Measurements from ENCODE around the gene MCHR1.

Gene MCHR1

DNA sequence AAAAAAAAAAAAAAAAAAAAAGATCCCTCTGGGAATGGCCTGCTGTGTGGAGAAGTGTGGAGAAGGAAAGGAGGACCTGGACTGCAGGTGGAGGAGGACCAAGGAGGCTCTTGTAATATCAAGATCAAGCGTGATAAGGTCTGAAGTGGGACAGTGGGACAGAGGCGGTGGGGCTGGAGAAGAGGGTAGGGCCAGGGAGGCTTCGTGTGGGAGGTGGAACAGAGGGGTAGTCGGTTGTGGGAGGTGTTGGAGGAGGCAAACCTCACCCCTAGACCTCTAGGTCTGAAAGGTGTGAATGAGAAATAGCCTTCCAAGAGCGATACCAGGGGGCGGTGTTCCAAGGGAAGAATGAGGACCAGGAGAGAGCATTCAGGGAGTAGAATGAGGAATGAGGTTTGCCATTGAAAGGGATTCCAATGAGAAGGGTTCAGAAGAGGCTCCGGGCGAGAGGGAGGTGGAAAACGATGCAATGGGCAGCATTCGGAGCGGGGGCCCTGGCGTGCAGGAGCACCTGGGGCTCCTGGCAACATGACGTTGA, 44.2 kb downstream of the MCHR1 start:
- DNase-seq, result no peak

DNA sequence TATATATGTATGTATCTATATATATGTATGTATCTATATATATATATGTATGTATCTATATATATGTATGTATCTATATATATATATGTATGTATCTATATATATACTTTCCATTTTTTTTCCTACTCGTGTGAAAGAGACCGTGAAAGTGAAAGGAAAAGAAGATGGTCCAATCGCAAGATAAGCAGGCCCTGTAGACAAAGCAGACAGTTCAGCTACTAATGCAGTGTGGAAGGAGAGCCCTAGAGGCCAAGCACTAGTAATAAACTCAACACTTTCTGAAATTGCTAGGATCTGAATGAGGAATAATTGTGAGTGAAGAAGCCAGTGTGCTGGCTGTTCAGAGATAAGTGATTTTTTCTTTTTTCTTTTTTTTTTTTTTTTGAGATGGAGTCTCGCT, 47.2 kb downstream of the MCHR1 start:
- no peak for DNase-seq

DNA sequence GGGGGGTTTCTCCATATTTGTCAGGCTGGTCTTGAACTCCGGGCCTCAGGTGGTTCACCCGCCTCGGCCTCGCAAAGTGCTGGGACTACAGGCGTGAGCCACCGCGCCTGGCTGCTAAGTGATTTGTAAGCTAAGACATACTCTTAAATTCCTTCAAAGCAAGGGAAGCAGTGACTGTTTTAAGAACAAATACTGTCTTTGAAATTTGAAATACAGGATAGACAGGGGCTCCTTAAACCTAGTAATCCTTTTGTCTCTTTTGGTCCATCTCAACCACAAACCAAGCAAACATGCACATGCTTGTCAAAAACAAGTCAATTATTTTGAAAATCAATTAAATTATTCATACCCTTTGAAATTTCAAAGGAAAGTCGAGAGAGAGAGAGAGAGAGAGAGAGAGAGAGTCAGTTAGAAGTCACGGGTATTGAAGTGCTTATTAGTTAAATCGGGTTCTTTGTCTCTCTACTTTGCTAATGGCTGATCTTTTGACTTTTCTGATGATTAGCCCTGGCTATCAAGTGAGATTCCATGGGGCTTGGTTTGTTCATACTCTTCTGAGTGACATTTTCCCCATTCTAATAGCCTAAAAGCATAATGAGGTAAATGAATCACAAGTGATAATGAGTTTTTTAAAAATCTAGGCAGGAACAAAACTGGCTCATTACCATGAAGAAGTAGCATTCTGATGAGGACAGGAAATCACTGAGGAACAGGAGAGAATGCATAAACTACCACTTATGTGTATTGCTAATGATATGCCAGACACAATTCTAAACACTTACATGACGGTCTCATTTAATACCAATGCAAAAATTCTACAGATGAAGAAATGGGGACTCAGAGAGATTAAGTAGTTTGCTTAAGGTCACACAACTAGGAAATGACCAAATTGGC, 48.0 kb downstream of the MCHR1 start:
- DNase-seq, result no peak

DNA sequence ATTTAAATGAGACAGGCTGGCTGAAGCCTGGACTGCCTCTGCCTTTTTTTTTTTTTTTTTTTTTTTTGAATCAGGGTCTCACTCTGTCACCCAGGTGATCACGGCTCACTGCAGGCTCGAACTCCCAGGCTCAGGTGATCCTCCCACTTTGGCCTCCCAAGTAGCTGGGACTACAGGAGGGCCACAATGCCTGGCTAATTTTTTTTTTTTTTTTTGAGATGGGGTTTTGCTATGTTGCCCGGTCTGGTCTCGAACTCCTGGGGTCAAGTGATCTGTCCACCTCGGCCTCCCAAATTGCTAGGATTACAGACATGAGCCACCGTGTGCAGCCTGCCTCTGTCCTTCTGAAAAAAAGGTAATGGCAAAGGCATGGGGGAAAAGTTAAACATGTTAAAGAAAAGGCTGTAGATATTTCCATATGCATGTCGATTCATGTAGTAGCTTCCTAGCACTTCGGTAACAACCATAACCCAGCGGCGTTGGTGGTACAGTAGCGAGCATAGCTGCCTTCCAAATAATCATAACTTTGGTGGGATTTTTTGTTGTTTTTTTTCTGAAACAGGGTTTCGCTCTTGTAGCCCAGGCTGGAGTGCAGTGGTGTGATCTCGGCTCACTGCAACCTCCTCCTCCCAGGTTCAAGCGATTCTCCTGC, 48.8 kb downstream of the MCHR1 start:
- DNase-seq, result no peak

DNA sequence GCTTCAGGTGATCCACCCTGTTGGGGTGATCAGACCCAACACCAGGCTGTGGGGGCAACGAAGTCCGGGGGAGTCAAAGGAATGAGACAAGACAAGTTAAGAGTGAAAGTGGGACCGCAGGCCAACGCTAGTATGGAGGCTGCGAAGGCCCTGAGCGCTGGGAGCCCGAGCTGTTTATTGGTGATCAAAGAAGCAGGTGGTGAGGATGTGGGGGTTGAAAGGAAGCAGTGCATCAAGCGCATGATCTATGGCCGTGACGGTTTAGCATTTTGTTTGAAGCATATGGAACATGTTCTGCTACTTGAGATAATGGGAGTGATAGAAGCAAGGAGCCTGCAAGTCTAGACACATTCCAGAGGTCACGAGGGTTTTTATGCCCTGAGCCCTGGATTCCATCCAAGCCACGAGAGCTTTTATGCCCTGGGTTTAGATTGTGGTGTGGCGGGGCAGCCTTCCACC, 49.5 kb downstream of the MCHR1 start:
- no peak for DNase-seq

DNA sequence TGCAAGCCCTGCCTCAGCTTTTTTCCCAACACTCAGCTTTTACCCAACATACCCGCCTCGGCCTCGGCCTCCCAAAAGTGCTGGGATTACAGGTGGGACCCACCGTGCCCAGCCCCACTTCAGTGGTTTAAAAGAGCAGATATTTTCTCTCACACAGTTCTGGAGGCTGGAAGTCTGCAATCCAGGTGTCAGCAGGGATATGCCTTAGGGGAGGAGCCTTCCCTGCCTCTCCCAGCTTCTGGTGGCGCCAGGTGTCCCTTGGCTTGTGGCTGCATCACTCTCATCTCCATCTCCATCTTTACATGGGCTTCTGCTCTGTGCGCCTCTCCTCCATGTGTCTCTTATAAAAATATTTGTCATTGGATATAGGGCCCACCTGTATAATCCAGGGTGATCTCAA, 50.0 kb downstream of the MCHR1 start:
- no peak for DNase-seq

Data from amygdala (tissue), 56 donors.